K562 (cell line): ENCODE data around the gene PFKFB2. TPM values are rescaled to one million over a fixed set of nuclear protein-coding genes. Genes with fewer than 3 reads are reported as not detected.
A peak's percentile ranks its signal among the peaks of the same experiment; 100 is the strongest.

Experiments
- ATF7 ChIP-seq: fragments of 450-650 bp; IDR thresholded peaks from 2 replicates; pipeline ENCODE4 v1.7.1; 2014; ENCODE audit warnings: mild to moderate bottlenecking, moderate library complexity
- CEBPB ChIP-seq: fragments of 450-650 bp; IDR thresholded peaks from 2 replicates; pipeline ENCODE4 v1.6.1; 2016; ENCODE audit warnings: missing genetic modification characterization, missing compliant biosample characterization
- CSDE1 ChIP-seq, 2 experiments: fragments of 450-650 bp; IDR thresholded peaks; 2 replicates each; pipeline ENCODE4 v1.6.1; 2016; ENCODE audit warnings: mild to moderate bottlenecking in 1 of 2
- ETV6 ChIP-seq, 3 experiments: fragments of 150-350 bp in 1 of 3; sonication (generic) in 1 of 3; formaldehyde crosslinking in 1 of 3; IDR thresholded peaks; 2 replicates each; pipeline versions ENCODE4 v1.6.1 to v1.8.0; 2014 to 2022; ENCODE audit warnings: borderline replicate concordance in 2 of 3, low read depth in 2 of 3, antibody characterized with exemption in 1 of 3, low read length in 1 of 3, mild to moderate bottlenecking in 1 of 3, missing genetic modification reagents in 1 of 3
- FOSL1 ChIP-seq: fragments of 200-800 bp; sonication (Bioruptor generic); conservative IDR thresholded peaks from 2 replicates; pipeline ENCODE4 v1.6.1; 2016; ENCODE audit warnings: missing genetic modification characterization, missing compliant biosample characterization
- KDM1A ChIP-seq, 2 experiments: fragments of 450-650 bp; IDR thresholded peaks; 2 replicates each; pipeline ENCODE4 v1.6.1; 2016; ENCODE audit warnings: mild to moderate bottlenecking in 2 of 2
- KDM2B ChIP-seq: fragments of 250-450 bp; sonication (Bioruptor Pico); IDR thresholded peaks from 2 replicates; pipeline ENCODE4 v1.8.0; 2021; ENCODE audit warnings: mild to moderate bottlenecking, moderate library complexity
- MNT ChIP-seq, 2 experiments: fragments of 450-650 bp; conservative IDR thresholded peaks; 2 replicates each; pipeline ENCODE4 v1.6.1; 2017; ENCODE audit warnings: mild to moderate bottlenecking in 2 of 2, moderate library complexity in 2 of 2
- NR0B1 ChIP-seq: fragments of 450-650 bp; IDR thresholded peaks from one replicate; pipeline ENCODE4 v1.6.1; 2018; ENCODE audit warnings: mild to moderate bottlenecking, moderate library complexity; ENCODE audit not compliant: partially characterized antibody
- POLR2G ChIP-seq: fragments of 200-400 bp; formaldehyde crosslinking; IDR thresholded peaks from 2 replicates; pipeline ENCODE4 v1.6.1; 2017; ENCODE audit warnings: low read depth, mild to moderate bottlenecking, antibody characterized with exemption, low read length, moderate library complexity
- SMC3 ChIP-seq: conservative IDR thresholded peaks from 2 replicates; pipeline ENCODE4 v1.6.1; 2011; ENCODE audit warnings: low read depth, low read length, improper control_type of control experiment; ENCODE audit not compliant: insufficient read depth
- STAG1 ChIP-seq: sonication (generic); formaldehyde crosslinking; IDR thresholded peaks from 2 replicates; pipeline ENCODE4 v1.5.0; 2020; ENCODE audit warnings: missing genetic modification reagents, borderline replicate concordance
- ZC3H11A ChIP-seq: IDR thresholded peaks from 2 replicates; pipeline ENCODE4 v1.6.1; 2012; ENCODE audit warnings: low read depth, low read length, improper control_type of control experiment
- polyA plus RNA-seq, 8 experiments: library from polyadenylated mRNA; depleted of rRNA in 4 of 8; stranded (reverse) in 5 of 8; unstranded in 3 of 8; fragments of >200 nt; fragmentation: Nextera tagmentation in 2 of 8; fragmentation: Illumina TruSeq in 1 of 8; extraction: Ambion mirVana in 2 of 8; extraction: Trizol in 1 of 8; gene quantifications; 2 replicates each; pipeline versions ENCODE4 v1.2.1 to v1.2.3, GENCODE V29; 2011 to 2014; ENCODE audit warnings: inconsistent platforms in 1 of 8, missing spikeins in 1 of 8
- total RNA-seq, 7 experiments: library from RNA; depleted of rRNA in 6 of 7; stranded (reverse); fragments of >200 nt in 6 of 7; fragmentation: Illumina TruSeq in 2 of 7; extraction: Trizol in 2 of 7; gene quantifications; 2 replicates each; pipeline versions ENCODE4 v1.2.1 to v1.2.3, GENCODE V29; 2011 to 2021; ENCODE audit warnings: low replicate concordance in 1 of 7
- TF ChIP-seq, protein P1 (sequence below), 2 experiments: IDR thresholded peaks; 2 replicates each; pipeline ENCODE4 v1.6.1; 2011; ENCODE audit warnings: borderline replicate concordance in 1 of 2, control low read depth in 1 of 2, low read depth in 1 of 2, low read length in 1 of 2, mild to moderate bottlenecking in 1 of 2, mixed read lengths in 1 of 2, moderate library complexity in 1 of 2; ENCODE audit not compliant: insufficient read depth in 1 of 2, insufficient read length in 1 of 2, poor library complexity in 1 of 2, severe bottlenecking in 1 of 2; ENCODE audit errors: extremely low read depth in 1 of 2

PFKFB2 gene
- total and polyA plus RNA-seq, 9 of the 15 experiments (the other 6 are each of a cell fraction or from before 2014, with no cell fraction given) = 6.9 to 26.0 (median 16.4) TPM

- TF ChIP-seq, protein P1, sequence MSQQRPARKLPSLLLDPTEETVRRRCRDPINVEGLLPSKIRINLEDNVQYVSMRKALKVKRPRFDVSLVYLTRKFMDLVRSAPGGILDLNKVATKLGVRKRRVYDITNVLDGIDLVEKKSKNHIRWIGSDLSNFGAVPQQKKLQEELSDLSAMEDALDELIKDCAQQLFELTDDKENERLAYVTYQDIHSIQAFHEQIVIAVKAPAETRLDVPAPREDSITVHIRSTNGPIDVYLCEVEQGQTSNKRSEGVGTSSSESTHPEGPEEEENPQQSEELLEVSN (IDR thresholded peaks at IDR 0.05; ENCODE audit: borderline replicate concordance in 1 of 2, extremely low read depth in 1 of 2, insufficient read depth in 1 of 2, insufficient read length in 1 of 2, low read depth in 1 of 2, low read length in 1 of 2, poor library complexity in 1 of 2, severe bottlenecking in 1 of 2) = peak in 1 of 2 experiments; percentile 20
- TF ChIP-seq ETV6 (IDR thresholded peaks at IDR 0.05; ENCODE audit: borderline replicate concordance in 1 of 2, low read depth in 2 of 2, low read length in 1 of 2) (no peak), ETV6 (CRISPR knock-in tag; IDR thresholded peaks at IDR 0.05; ENCODE audit: borderline replicate concordance) (no peak), KDM1A (IDR thresholded peaks at IDR 0.05) (peak in 1 of 2 experiments; percentile 46; a peak in 1 of 4 replicates), FOSL1 (tag) (peak; percentile 24; the same call in 1 of the 2 replicates), NR0B1 (no peak), ATF7 (peak; percentile 28; the same call in 1 of the 2 replicates), POLR2G (no peak), MNT (conservative IDR thresholded peaks at IDR 0.05) (0 out of 4 replicates have a peak, but pooled peaks of 1 of the 2 experiments have one; percentile 50), KDM2B (CRISPR knock-in tag) (0 out of 2 replicates have a peak, but pooled peaks have one; percentile 7), STAG1 (CRISPR knock-in tag) (peak; percentile 71; the same call in 1 of the 2 replicates), CSDE1 (IDR thresholded peaks at IDR 0.05) (no peak), ZC3H11A (0 out of 2 replicates have a peak, but pooled peaks have one; percentile 59), SMC3 (peak; percentile 97), CEBPB (tag) (peak; percentile 80)
Measured at GRCh38 chr1:207077470-207078377, 24.6 kb downstream of the PFKFB2 start (continued).
